Transverse colon (tissue), 4 donors: ENCODE measurements around the gene HOXB6.

Experiments used
- EP300 ChIP-seq: sonication (generic); formaldehyde crosslinking; IDR thresholded peaks from one replicate; pipeline ENCODE4 v1.6.1; 2017; ENCODE audit warnings: antibody characterized with exemption, low read depth
- POLR2A ChIP-seq: fragments of 450-650 bp; IDR thresholded peaks from one replicate; pipeline ENCODE4 v1.6.1; 2016; ENCODE audit warnings: antibody characterized with exemption, mild to moderate bottlenecking, moderate library complexity
- POLR2AphosphoS5 ChIP-seq, 3 donors: sonication (generic); formaldehyde crosslinking; IDR thresholded peaks; one replicate each; pipeline ENCODE4 v1.6.1; 2016; ENCODE audit warnings: antibody characterized with exemption in 3 of 3
- TF ChIP-seq, protein P1 (sequence below), 5 experiments: fragments of 200-600 bp in 3 of 5; fragments of 450-650 bp in 2 of 5; sonication (generic) in 3 of 5; IDR thresholded peaks; 1 replicate in 2 of 5; 2 replicates in 3 of 5; pipeline ENCODE4 v1.5.1; 2016 to 2017; ENCODE audit warnings: antibody characterized with exemption in 5 of 5, inconsistent platforms in 3 of 5, mild to moderate bottlenecking in 2 of 5, moderate library complexity in 1 of 5

DNA sequence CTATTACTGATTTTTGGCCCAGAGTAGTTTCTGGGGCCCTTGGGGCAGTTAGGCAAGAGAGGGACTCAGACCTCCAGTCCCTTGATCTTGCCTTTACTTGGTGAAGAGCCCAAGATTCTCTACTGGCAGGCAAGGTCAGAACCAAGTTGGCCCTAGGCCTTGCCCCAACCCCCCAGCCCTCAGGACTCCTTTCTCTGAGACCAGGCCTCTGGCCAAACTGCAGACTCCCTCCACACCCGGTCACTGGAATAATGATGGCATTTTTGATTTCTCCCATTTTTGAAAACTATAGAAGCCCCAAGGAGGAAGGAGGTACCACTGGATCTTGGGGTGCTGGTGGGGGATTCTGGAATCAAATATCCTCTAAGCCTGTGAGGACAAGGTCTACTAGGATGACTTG lies 39.4 kb upstream of the HOXB6 start:
- TF ChIP-seq EP300 (no peak), POLR2A (no peak), POLR2AphosphoS5 (IDR thresholded peaks at IDR 0.05) (no peak)
- TF ChIP-seq, protein P1, sequence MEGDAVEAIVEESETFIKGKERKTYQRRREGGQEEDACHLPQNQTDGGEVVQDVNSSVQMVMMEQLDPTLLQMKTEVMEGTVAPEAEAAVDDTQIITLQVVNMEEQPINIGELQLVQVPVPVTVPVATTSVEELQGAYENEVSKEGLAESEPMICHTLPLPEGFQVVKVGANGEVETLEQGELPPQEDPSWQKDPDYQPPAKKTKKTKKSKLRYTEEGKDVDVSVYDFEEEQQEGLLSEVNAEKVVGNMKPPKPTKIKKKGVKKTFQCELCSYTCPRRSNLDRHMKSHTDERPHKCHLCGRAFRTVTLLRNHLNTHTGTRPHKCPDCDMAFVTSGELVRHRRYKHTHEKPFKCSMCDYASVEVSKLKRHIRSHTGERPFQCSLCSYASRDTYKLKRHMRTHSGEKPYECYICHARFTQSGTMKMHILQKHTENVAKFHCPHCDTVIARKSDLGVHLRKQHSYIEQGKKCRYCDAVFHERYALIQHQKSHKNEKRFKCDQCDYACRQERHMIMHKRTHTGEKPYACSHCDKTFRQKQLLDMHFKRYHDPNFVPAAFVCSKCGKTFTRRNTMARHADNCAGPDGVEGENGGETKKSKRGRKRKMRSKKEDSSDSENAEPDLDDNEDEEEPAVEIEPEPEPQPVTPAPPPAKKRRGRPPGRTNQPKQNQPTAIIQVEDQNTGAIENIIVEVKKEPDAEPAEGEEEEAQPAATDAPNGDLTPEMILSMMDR (IDR thresholded peaks at IDR 0.05) = no peak
